ENCODE measurements around the gene FLYWCH2. TPM values are rescaled to one million over a fixed set of nuclear protein-coding genes. Genes with fewer than 3 reads are reported as not detected.

Gene FLYWCH2
- total RNA-seq, 1 donor from 2014 or later = 36.5 TPM

GRCh38 chr16:2933136-2933535, 50.1 kb downstream of the FLYWCH2 start:
- Mint-ChIP-seq H3K27ac (ENCODE audit: unreplicated experiment) (no peak overlapping the region), H3K27me3 (ENCODE audit: low read depth, unreplicated experiment) (no peaks in the 10 kb centered on the region), H3K4me3 (ENCODE audit: unreplicated experiment) (no peak overlapping the region), H3K36me3 (ENCODE audit: low read depth, unreplicated experiment) (peaks cover 10% of the 10 kb centered on the region), H3K9me3 (ENCODE audit: unreplicated experiment) (no peaks in the 10 kb centered on the region), H3K4me1 (ENCODE audit: low read depth, unreplicated experiment) (no peaks in the 10 kb centered on the region)
- Histone ChIP-seq H3K27ac (ENCODE audit: low read depth, low read length) (no peak overlapping the region), H3K27me3 (ENCODE audit: insufficient read depth, low read length) (no peaks in the 10 kb centered on the region), H3K4me3 (ENCODE audit: insufficient read depth, low read depth, low read length) (no peak overlapping the region), H3K36me3 (ENCODE audit: insufficient read depth, low read length) (no peaks in the 10 kb centered on the region), H3K4me1 (ENCODE audit: insufficient read depth, low read length) (no peaks in the 10 kb centered on the region), H3K4me2 (ENCODE audit: low read length) (no peak overlapping the region), H3K9me3 (ENCODE audit: insufficient read depth, low read depth, low read length) (no peaks in the 10 kb centered on the region), H3K9ac (ENCODE audit: low read length) (no peak overlapping the region), H4K20me1 (ENCODE audit: insufficient read depth, low read length) (peaks cover 11% of the 10 kb centered on the region), H2AFZ (ENCODE audit: low read depth, low read length) (no peak overlapping the region), H3K79me2 (ENCODE audit: insufficient read depth, low read length) (peaks cover 1% of the 10 kb centered on the region)
- no peak for FAIRE-seq
- TF ChIP-seq EZH2 (IDR thresholded peaks at IDR 0.05; ENCODE audit: insufficient read depth, low read length) (no peak), CTCF (IDR thresholded peaks at IDR 0.05; ENCODE audit: insufficient read depth, low read depth, low read length) (no peak)
- DNase-seq (ENCODE audit: low read depth) = no peak

GRCh38 chr16:2933701-2934100, 50.7 kb downstream of the FLYWCH2 start:
- Mint-ChIP-seq H3K4me1 (ENCODE audit: low read depth, unreplicated experiment) (no peaks in the 10 kb centered on the region), H3K4me3 (ENCODE audit: unreplicated experiment) (no peak overlapping the region), H3K36me3 (ENCODE audit: low read depth, unreplicated experiment) (peaks cover 7% of the 10 kb centered on the region), H3K9me3 (ENCODE audit: unreplicated experiment) (no peaks in the 10 kb centered on the region), H3K27me3 (ENCODE audit: low read depth, unreplicated experiment) (no peaks in the 10 kb centered on the region), H3K27ac (ENCODE audit: unreplicated experiment) (no peak overlapping the region)
- no peak for DNase-seq (ENCODE audit: low read depth)
- no peaks in the 10 kb centered on the region for H3K9me3 ChIP-seq (ENCODE audit: insufficient read depth, low read depth, low read length)
- no peak overlapping the region for H3K4me2 ChIP-seq (ENCODE audit: low read length)
- no peak overlapping the region for H3K9ac ChIP-seq (ENCODE audit: low read length)
- H2AFZ ChIP-seq (ENCODE audit: low read depth, low read length) = no peak overlapping the region
- H3K4me3 ChIP-seq (ENCODE audit: insufficient read depth, low read depth, low read length) = no peak overlapping the region
- H3K79me2 ChIP-seq (ENCODE audit: insufficient read depth, low read length) = no peaks in the 10 kb centered on the region
- H3K4me1 ChIP-seq (ENCODE audit: insufficient read depth, low read length) = no peaks in the 10 kb centered on the region
- peaks cover 7% of the 10 kb centered on the region for H4K20me1 ChIP-seq (ENCODE audit: insufficient read depth, low read length)
- TF ChIP-seq EZH2 (IDR thresholded peaks at IDR 0.05; ENCODE audit: insufficient read depth, low read length) (no peak), CTCF (IDR thresholded peaks at IDR 0.05; ENCODE audit: insufficient read depth, low read depth, low read length) (no peak)
- H3K36me3 ChIP-seq (ENCODE audit: insufficient read depth, low read length) = no peaks in the 10 kb centered on the region
- no peak for FAIRE-seq
- H3K27ac ChIP-seq (ENCODE audit: low read depth, low read length) = no peak overlapping the region
- H3K27me3 ChIP-seq (ENCODE audit: insufficient read depth, low read length) = no peaks in the 10 kb centered on the region

GRCh38 chr16:2934450-2934849, 51.4 kb downstream of the FLYWCH2 start:
- peaks cover 7% of the 10 kb centered on the region for H4K20me1 ChIP-seq (ENCODE audit: insufficient read depth, low read length)
- no peak overlapping the region for H3K4me2 ChIP-seq (ENCODE audit: low read length)
- no peak overlapping the region for H3K27ac Mint-ChIP-seq (ENCODE audit: unreplicated experiment)
- H3K36me3 Mint-ChIP-seq (ENCODE audit: low read depth, unreplicated experiment) = peaks cover 9% of the 10 kb centered on the region
- H3K79me2 ChIP-seq (ENCODE audit: insufficient read depth, low read length) = no peaks in the 10 kb centered on the region
- H3K36me3 ChIP-seq (ENCODE audit: insufficient read depth, low read length) = peaks cover 2% of the 10 kb centered on the region
- no peak for DNase-seq (ENCODE audit: low read depth)
- FAIRE-seq = no peak
- H3K4me3 ChIP-seq (ENCODE audit: insufficient read depth, low read depth, low read length) = no peak overlapping the region
- TF ChIP-seq EZH2 (IDR thresholded peaks at IDR 0.05; ENCODE audit: insufficient read depth, low read length) = no peak
- TF ChIP-seq CTCF (IDR thresholded peaks at IDR 0.05; ENCODE audit: insufficient read depth, low read depth, low read length) = no peak
- H3K9me3 ChIP-seq (ENCODE audit: insufficient read depth, low read depth, low read length) = no peaks in the 10 kb centered on the region
- H3K27ac ChIP-seq (ENCODE audit: low read depth, low read length) = no peak overlapping the region
- no peaks in the 10 kb centered on the region for H3K4me1 Mint-ChIP-seq (ENCODE audit: low read depth, unreplicated experiment)
- H2AFZ ChIP-seq (ENCODE audit: low read depth, low read length) = no peak overlapping the region
- no peaks in the 10 kb centered on the region for H3K27me3 ChIP-seq (ENCODE audit: insufficient read depth, low read length)
- no peaks in the 10 kb centered on the region for H3K27me3 Mint-ChIP-seq (ENCODE audit: low read depth, unreplicated experiment)
- H3K9me3 Mint-ChIP-seq (ENCODE audit: unreplicated experiment) = no peaks in the 10 kb centered on the region
- H3K4me1 ChIP-seq (ENCODE audit: insufficient read depth, low read length) = no peaks in the 10 kb centered on the region
- H3K4me3 Mint-ChIP-seq (ENCODE audit: unreplicated experiment) = no peak overlapping the region
- H3K9ac ChIP-seq (ENCODE audit: low read length) = no peak overlapping the region
